ENCODE results near the gene INTS1. TPM values are rescaled to one million over a fixed set of nuclear protein-coding genes. Genes with fewer than 3 reads are reported as not detected.

The INTS1 gene
- polyA plus RNA-seq, 5 donors = 38.0 to 68.0 (median 51.8) TPM

Other genes starting within 250 kb of the INTS1 start
- gene MICALL2, start 44.9 kb downstream of the INTS1 start, polyA plus RNA-seq (ENCODE audit: insufficient read depth in 1 of 5, insufficient read length in 5 of 5, low replicate concordance in 1 of 5) = 10 to 100 TPM in 3 of 5 donors, 1 to 10 TPM in 2; 6.9 to 19.1 (median 12.1) TPM
- gene MAFK, start 26.3 kb upstream of the INTS1 start, polyA plus RNA-seq (ENCODE audit: insufficient read depth in 1 of 5, insufficient read length in 5 of 5, low replicate concordance in 1 of 5) = 1 to 10 TPM; 2.8 to 6.9 (median 5.1) TPM
- 1 to 10 TPM; 1.0 to 2.6 (median 2.3) TPM for gene TMEM184A, start 51.8 kb upstream of the INTS1 start, polyA plus RNA-seq (ENCODE audit: insufficient read depth in 1 of 5, insufficient read length in 5 of 5, low replicate concordance in 1 of 5)
- gene PSMG3, start 65.6 kb upstream of the INTS1 start, polyA plus RNA-seq (ENCODE audit: insufficient read depth in 1 of 5, insufficient read length in 5 of 5, low replicate concordance in 1 of 5) = 10 to 100 TPM; 20.8 to 33.1 (median 24.6) TPM
- 1 to 10 TPM; 1.6 to 4.3 (median 2.7) TPM for gene ELFN1, start 165.9 kb upstream of the INTS1 start, polyA plus RNA-seq (ENCODE audit: insufficient read depth in 1 of 5, insufficient read length in 5 of 5, low replicate concordance in 1 of 5)